GM06990 (cell line): ENCODE results near the gene DHCR7.

Experiments
- DNase-seq: peaks from one replicate; pipeline ENCODE4 v3.0.0-alpha.2; 2011; ENCODE audit not compliant: insufficient read length; ENCODE audit errors: extremely low read depth
- H3K27me3 ChIP-seq: replicated peaks from 2 replicates; pipeline ENCODE4 v1.6.0; 2011; ENCODE audit warnings: low read length; ENCODE audit not compliant: control insufficient read depth, insufficient read depth
- H3K36me3 ChIP-seq: 2 replicates; pipeline ENCODE4 v1.5.1; 2011; ENCODE audit warnings: low read length; ENCODE audit not compliant: control insufficient read depth, insufficient read depth
- H3K4me3 ChIP-seq: replicated peaks from 2 replicates; pipeline ENCODE4 v1.5.1; 2011; ENCODE audit warnings: low read depth, mild to moderate bottlenecking, control low read depth, low read length
- CTCF ChIP-seq: IDR thresholded peaks from 2 replicates; pipeline ENCODE4 v1.5.1; 2011; ENCODE audit warnings: low read length, control low read depth, mild to moderate bottlenecking, inconsistent platforms; ENCODE audit not compliant: insufficient read depth, poor library complexity, severe bottlenecking

The DHCR7 gene

GRCh38 chr11:71453037-71453917, 5.1 kb upstream of the DHCR7 start, which contains the start of gene NADSYN1:
Gene NADSYN1 (plus strand): TSS chr11:71453203. CDS start chr11:71453297, 94 bp downstream.
- peak; percentile 96 for DNase-seq
- TF ChIP-seq CTCF = peak; percentile 4
- Histone ChIP-seq H3K4me3 (peak within 1 kb of the TSS; percentile 97), H3K27me3 (no peaks in the 10 kb centered on the region), H3K36me3 (peaks cover 11% of the 10 kb centered on the region)

- no peak for TF ChIP-seq CTCF
- peak overlapping the region; percentile 97 for H3K4me3 ChIP-seq
- DNase-seq = no peak
- peaks cover 7% of the 10 kb centered on the region for H3K36me3 ChIP-seq
- no peaks in the 10 kb centered on the region for H3K27me3 ChIP-seq
Observed at GRCh38 chr11:71452199-71453036, 4.2 kb upstream of the DHCR7 start.

GRCh38 chr11:71451596-71452198, 3.5 kb upstream of the DHCR7 start:
- Histone ChIP-seq H3K4me3 (no peak overlapping the region; the same call in 1 of the 2 replicates), H3K36me3 (peaks cover 4% of the 10 kb centered on the region), H3K27me3 (no peaks in the 10 kb centered on the region)
- no peak for DNase-seq
- TF ChIP-seq CTCF = no peak

GRCh38 chr11:71450939-71451338, 2.7 kb upstream of the DHCR7 start:
- no peak for TF ChIP-seq CTCF

GRCh38 chr11:71450507-71450906, 2.3 kb upstream of the DHCR7 start:
- H3K36me3 ChIP-seq = peaks cover 1% of the 10 kb centered on the region
- no peak for DNase-seq
- no peak for TF ChIP-seq CTCF
- H3K4me3 ChIP-seq = no peak overlapping the region
- no peaks in the 10 kb centered on the region for H3K27me3 ChIP-seq

More at GRCh38 chr11:71450939-71451338, 2.7 kb upstream of the DHCR7 start:
- no peak for DNase-seq
- Histone ChIP-seq H3K27me3 (no peaks in the 10 kb centered on the region), H3K36me3 (peaks cover 3% of the 10 kb centered on the region), H3K4me3 (no peak overlapping the region)
